AG10803 (cell line): Measurements from ENCODE around the gene KRT36.

Experiments used
- DNase-seq: peaks from one replicate; pipeline ENCODE4 v3.0.0; 2010; ENCODE audit warnings: low read depth
- H3K4me3 ChIP-seq: 2 replicates; pipeline ENCODE4 v1.5.1; 2011; ENCODE audit warnings: mild to moderate bottlenecking, low read length, control low read depth
- TF ChIP-seq, protein P1 (sequence below): conservative IDR thresholded peaks from 2 replicates; pipeline ENCODE4 v1.5.1; 2011; ENCODE audit warnings: mild to moderate bottlenecking, low read length, control low read depth, inconsistent platforms

KRT36 gene

DNA sequence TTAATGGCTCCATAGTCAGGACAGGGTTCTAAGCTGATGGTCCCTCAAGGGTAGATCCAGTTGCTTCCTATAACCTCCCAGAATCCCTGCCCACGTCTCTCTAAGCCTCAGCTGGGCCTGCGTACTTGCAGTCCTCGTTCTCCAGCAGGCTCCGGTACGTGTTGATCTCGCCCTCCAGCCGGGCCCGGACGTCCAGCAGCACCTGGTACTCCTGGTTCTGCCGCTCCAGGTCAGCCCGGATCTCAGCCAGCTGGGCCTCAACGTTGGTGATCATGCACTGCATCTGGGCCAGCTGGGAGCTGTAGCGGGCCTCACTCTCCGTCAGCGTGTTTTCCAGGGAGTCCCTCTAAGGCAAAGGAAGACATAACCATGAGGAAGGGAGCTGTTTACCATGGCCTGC, 27.0 kb downstream of the KRT36 start:
- DNase-seq: no peak
- TF ChIP-seq, protein P1, sequence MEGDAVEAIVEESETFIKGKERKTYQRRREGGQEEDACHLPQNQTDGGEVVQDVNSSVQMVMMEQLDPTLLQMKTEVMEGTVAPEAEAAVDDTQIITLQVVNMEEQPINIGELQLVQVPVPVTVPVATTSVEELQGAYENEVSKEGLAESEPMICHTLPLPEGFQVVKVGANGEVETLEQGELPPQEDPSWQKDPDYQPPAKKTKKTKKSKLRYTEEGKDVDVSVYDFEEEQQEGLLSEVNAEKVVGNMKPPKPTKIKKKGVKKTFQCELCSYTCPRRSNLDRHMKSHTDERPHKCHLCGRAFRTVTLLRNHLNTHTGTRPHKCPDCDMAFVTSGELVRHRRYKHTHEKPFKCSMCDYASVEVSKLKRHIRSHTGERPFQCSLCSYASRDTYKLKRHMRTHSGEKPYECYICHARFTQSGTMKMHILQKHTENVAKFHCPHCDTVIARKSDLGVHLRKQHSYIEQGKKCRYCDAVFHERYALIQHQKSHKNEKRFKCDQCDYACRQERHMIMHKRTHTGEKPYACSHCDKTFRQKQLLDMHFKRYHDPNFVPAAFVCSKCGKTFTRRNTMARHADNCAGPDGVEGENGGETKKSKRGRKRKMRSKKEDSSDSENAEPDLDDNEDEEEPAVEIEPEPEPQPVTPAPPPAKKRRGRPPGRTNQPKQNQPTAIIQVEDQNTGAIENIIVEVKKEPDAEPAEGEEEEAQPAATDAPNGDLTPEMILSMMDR: no peak
- no peak overlapping the region for H3K4me3 ChIP-seq

DNA sequence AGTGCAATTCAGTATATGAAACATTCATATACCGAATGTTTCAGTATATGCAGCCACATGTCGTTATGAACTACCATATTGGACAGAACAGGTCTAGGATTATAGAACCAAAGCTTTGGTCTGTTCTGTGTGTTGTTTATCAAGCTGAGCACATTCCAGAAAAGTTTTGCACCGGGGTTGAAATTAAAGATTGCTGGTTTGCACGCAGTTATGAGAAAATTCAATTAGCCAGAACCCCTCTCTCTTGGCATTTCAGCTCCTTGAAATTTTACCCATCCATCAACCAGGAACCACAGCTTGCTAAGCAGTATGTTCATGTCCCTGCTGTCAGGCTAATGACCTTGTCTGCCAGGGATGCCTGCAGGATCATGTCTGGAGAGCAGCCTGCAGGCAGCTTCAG, 32.0 kb downstream of the KRT36 start:
- TF ChIP-seq, protein P1: no peak
- no peak overlapping the region for H3K4me3 ChIP-seq
- peak; percentile 52 for DNase-seq

DNA sequence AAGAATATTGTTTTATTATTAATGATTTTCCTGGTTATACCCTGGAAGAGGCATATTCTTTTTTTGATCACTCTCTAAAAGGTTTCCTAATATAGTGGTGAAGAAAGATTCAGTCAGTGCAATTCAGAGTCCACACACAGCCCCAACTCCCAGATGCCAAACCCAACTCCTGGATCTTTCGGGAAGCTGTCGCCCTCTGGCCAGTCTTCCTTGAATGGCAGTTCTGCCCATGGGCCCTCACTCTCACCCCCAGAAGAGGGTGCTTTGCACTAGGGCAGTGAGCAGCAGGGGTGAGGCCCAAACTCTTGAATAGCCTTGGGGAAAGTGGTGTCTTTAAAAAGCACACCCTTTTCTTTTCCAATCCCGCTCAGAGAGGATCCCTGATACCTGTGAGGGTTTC, 33.5 kb downstream of the KRT36 start:
- DNase-seq: peak; percentile 35
- no peak overlapping the region for H3K4me3 ChIP-seq
- TF ChIP-seq, protein P1: peak; percentile 32; the same call in 1 of the 2 replicates

DNA sequence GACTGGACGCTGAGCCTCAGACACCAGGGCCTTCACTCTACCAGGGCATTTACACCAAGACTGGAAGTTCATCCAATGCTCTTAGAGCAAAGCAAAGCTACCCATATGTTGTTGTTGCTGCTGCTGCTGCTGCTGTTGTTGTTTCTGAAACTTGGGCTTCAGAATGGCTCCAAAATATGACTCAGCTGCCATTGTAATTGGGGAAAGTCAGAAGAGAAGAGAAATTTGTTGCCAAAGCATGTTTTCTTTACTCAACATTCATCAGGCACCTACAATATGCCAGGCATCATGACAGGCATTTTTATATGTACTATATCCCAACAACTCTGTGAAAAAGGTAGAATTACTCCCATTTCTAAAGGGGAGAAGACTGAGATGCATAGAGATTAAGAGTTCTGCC, 34.5 kb downstream of the KRT36 start:
- no peak overlapping the region for H3K4me3 ChIP-seq
- DNase-seq: peak; percentile 49
- TF ChIP-seq, protein P1: no peak

DNA sequence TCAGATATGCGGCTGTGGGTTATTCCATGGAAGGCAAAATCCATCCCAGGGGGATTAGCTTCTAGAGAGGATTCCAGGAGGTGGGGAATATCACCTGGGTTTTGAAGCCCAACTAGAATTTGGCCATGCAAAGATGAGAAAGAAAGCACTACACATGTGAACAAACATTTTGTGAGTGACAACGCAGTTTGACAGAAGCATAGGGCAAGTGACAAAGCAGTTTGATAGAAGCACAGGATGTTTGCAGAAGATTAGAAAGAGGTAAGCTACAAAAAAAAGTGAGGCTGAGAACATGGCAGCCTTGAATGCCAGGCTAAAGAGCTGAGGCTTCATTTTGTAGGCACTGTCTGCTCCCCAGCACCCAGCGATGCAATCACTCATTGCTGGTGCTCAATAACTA, 36.6 kb downstream of the KRT36 start:
- DNase-seq: no peak
- TF ChIP-seq, protein P1: no peak
- H3K4me3 ChIP-seq: no peak overlapping the region

DNA sequence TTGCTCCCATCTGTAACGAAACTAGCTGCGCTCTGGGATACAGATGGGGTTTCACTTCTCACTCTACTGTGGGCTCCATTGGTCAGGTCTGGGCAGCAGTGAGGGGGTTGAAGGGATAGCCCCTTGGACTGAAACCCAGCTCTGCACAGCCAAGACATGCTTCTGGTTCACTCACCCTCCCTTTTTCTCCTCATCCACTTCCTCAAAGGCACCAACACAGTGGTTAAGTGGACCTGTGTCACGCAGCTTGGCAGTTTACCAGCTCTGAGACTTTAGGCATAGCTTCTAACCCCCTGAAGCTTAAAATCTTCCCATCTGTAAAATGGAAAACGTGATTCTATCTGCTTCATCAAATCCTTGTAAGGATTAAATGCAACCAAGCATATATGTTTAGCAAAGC, 37.4 kb downstream of the KRT36 start:
- no peak for DNase-seq
- no peak overlapping the region for H3K4me3 ChIP-seq
- TF ChIP-seq, protein P1: no peak

DNA sequence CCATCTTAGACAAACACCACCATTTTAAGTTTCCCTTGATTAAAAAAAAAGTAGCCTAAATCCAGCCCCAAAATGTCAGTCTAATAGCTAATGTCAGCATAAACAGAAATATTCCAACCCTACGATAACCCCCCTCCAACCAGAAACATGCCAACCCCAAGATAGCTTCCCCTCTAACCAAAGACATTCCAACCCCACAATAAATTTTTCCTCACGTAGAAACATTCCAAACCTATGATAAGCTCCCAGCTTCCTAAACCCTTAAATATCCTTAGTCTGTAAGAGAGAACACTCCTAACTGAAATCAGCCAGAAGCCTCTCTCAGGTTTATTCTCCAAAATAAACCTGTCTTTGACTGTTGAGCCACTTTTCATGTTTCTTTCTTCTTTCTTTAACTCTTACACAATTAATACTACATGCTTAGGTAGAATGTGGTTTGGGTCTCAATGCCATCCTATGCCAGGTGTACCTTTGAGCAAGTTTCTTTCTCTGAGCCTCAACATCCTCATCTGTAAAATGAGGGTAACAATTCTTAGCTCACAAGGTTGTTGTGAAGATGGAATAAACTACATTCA, 38.5 kb downstream of the KRT36 start:
- DNase-seq: peak; percentile 77
- H3K4me3 ChIP-seq: no peak overlapping the region
- TF ChIP-seq, protein P1: no peak
